Measurements from ENCODE around the gene ANXA2.
"Not testable (repeated sequence)": the region's sequence is repeated elsewhere in the genome, so short reads cannot be mapped to it uniquely, and the experiment has no call there.

- TF ChIP-seq, protein P1, sequence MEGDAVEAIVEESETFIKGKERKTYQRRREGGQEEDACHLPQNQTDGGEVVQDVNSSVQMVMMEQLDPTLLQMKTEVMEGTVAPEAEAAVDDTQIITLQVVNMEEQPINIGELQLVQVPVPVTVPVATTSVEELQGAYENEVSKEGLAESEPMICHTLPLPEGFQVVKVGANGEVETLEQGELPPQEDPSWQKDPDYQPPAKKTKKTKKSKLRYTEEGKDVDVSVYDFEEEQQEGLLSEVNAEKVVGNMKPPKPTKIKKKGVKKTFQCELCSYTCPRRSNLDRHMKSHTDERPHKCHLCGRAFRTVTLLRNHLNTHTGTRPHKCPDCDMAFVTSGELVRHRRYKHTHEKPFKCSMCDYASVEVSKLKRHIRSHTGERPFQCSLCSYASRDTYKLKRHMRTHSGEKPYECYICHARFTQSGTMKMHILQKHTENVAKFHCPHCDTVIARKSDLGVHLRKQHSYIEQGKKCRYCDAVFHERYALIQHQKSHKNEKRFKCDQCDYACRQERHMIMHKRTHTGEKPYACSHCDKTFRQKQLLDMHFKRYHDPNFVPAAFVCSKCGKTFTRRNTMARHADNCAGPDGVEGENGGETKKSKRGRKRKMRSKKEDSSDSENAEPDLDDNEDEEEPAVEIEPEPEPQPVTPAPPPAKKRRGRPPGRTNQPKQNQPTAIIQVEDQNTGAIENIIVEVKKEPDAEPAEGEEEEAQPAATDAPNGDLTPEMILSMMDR (conservative IDR thresholded peaks at IDR 0.05; ENCODE audit: low read length), result not testable (repeated sequence)
- TF ChIP-seq EZH2phosphoT487 (IDR thresholded peaks at IDR 0.05; ENCODE audit: borderline replicate concordance), result not testable (repeated sequence)
These were observed 12.6 kb upstream of the ANXA2 start for GRCh38 chr15:60410350-60410749.

All from Loucy (cell line).